Pancreas (tissue), 10 donors: ENCODE data around the gene PTH2. TPM values are rescaled to one million over a fixed set of nuclear protein-coding genes. Genes with fewer than 3 reads are reported as not detected.

Experiments used
- ATAC-seq, 4 donors: fragments of 200-7000 bp; cut with Tn5 transposase; one replicate each; pipeline versions ENCODE4 v1.8.0 to v1.9.1; 2020; ENCODE audit warnings: mild to moderate bottlenecking in 4 of 4, moderate library complexity in 4 of 4
- DNase-seq, 6 donors: peaks; one replicate each; pipeline ENCODE4 v3.0.0-alpha.2; 2020
- FAIRE-seq: peaks from 2 replicates; lab custom pipeline; 2012; peaks lifted over from hg19 to GRCh38; lab: Jason Lieb, UNC
- H3K27ac ChIP-seq, 4 donors: fragments of 200-600 bp; sonication (generic); 1 replicate in 3 of 4; 2 replicates in 1 of 4; pipeline versions ENCODE4 v1.5.0 to v1.8.0; 2020
- H3K27me3 ChIP-seq, 4 donors: fragments of 200-600 bp; one replicate each; pipeline ENCODE4 v1.8.0; 2021
- H3K36me3 ChIP-seq, 3 donors: fragments of 200-600 bp; sonication (generic) in 1 of 3; one replicate each; pipeline versions ENCODE4 v1.5.0 to v1.8.0; 2020 to 2021
- H3K4me1 ChIP-seq, 3 donors: fragments of 200-600 bp; one replicate each; pipeline ENCODE4 v1.8.0; 2021
- H3K4me3 ChIP-seq, 4 donors: fragments of 200-600 bp; sonication (generic) in 2 of 4; one replicate each; pipeline versions ENCODE4 v1.5.0 to v1.8.0; 2020 to 2021
- H3K9me3 ChIP-seq, 4 donors: fragments of 200-600 bp; one replicate each; pipeline ENCODE4 v1.8.0; 2021
- WGBS, 2 donors: extraction: QIAGEN DNeasy Blood & Tissue Kit; methylation state at CpG; one replicate each; pipeline ENCODE4 v1.1.7; 2013; 5-methylcytosine and 5-hydroxymethylcytosine counted together
- intact Hi-C, 3 donors: fragments of 100-400 bp; cut with DNase I; formaldehyde crosslinking; loops; one replicate each; pipeline versions ENCODE4 v1.11.1 to v1.14.2; 2022
- polyA plus RNA-seq, 2 donors: library from polyadenylated mRNA; stranded (reverse); fragments of 200-250 nt; gene quantifications; one replicate each; pipeline ENCODE4 v1.2.3, GENCODE V29; 2013
- total RNA-seq, 6 donors: library from RNA; stranded (reverse); fragmentation: NEBNext Ultra II Directional in 4 of 6; extraction: Animal tissue kit (Norgen Biotek cat#: 25700) in 4 of 6; gene quantifications; one replicate each; pipeline versions ENCODE4 v1.2.1 to v1.2.4, GENCODE V29; 2021 to 2023
- TF ChIP-seq, protein P1 (sequence below), 4 donors: fragments of 200-600 bp; sonication (generic) in 3 of 4; IDR thresholded peaks; one replicate each; pipeline versions ENCODE4 v1.5.0 to v1.8.0; 2021; ENCODE audit warnings: antibody characterized with exemption in 4 of 4
- donor health status: healthy with polysubstance abuse.
- donor health status: DM: no; HTN: no; CAD: no; lungs with moderate emphysema.
- donor health status: DM: no; HTN: no; CAD: no.
- donor health status: control.
- donor health status: control.
- donor health status: Bipolar disorder and iron deficiency.
- donor health status: DM: yes; HTN: yes; CAD: no.
- donor health status: DM: no; HTN: no; CAD: no.
- donor health status: DM: no; HTN: no; CAD: no.
- donor health status: DM: yes; HTN: yes; CAD: no.

PTH2 gene
- total and polyA plus RNA-seq, 8 donors: not detected

DNA sequence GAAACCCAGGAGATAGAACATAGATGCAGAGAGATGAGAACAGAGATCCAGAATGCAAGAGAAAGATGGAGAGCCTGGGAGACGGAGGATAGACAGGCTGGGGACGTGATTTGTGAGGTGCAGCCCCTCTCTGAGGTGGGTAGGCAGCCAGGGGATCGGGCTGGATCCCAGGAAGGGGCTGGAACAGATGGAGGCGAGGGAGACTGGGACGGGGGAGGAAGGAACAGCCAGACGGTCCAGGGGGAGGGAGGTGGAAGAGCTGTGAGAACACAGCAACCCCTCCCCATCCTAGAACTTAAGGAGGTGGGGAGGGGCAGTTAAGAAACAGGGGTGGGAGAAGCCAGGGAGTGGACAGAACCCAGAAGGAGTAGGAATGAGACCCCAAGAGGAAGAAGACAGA, 15.0 kb upstream of the PTH2 start:
- FAIRE-seq (no peak), ATAC-seq (no peak), DNase-seq (no peak)
- Histone ChIP-seq H3K4me1 (no peaks in the 10 kb centered on the region), H3K4me3 (no peak overlapping the region), H3K27ac (no peak overlapping the region), H3K36me3 (no peaks in the 10 kb centered on the region), H3K27me3 (peaks cover 0 to 14% (median 0%) of the 10 kb centered on the region in 4 donors), H3K9me3 (no peaks in the 10 kb centered on the region)
- 12 to 14% methylated on average over 5 to 6 of the region's 6 CpGs for WGBS, 2 donors
- TF ChIP-seq, protein P1, sequence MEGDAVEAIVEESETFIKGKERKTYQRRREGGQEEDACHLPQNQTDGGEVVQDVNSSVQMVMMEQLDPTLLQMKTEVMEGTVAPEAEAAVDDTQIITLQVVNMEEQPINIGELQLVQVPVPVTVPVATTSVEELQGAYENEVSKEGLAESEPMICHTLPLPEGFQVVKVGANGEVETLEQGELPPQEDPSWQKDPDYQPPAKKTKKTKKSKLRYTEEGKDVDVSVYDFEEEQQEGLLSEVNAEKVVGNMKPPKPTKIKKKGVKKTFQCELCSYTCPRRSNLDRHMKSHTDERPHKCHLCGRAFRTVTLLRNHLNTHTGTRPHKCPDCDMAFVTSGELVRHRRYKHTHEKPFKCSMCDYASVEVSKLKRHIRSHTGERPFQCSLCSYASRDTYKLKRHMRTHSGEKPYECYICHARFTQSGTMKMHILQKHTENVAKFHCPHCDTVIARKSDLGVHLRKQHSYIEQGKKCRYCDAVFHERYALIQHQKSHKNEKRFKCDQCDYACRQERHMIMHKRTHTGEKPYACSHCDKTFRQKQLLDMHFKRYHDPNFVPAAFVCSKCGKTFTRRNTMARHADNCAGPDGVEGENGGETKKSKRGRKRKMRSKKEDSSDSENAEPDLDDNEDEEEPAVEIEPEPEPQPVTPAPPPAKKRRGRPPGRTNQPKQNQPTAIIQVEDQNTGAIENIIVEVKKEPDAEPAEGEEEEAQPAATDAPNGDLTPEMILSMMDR (IDR thresholded peaks at IDR 0.05): no peak
- intact Hi-C loops: loop anchor here in 2 of 3 donors (5.0 kb wide), 1 partner anchor 41 kb away; no protein-coding TSS in a partner anchor

DNA sequence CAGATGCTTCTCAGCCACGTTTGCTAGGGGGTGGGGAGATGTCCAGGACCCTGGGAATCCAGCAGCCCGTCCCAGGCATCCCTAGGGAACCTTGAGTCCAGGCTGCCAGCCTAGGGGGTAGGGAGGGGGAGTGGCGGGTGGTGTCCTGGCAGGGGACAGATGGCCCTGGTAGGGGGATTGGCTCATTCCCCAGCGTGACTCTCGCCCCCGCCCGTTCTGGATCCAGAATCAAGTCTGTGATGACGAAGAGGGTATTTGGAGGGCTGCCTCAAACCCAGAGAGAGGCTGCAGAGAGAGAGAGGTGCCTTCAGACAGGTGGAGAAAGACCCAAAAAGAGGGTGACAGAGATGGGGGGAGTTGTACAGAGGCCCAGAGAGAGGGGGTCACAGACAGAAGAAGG, 14.0 kb upstream of the PTH2 start:
- intact Hi-C loops: loop anchor here in 2 of 3 donors (5.0 kb wide), 1 partner anchor 40 kb away; no protein-coding TSS in a partner anchor
- no peaks in the 10 kb centered on the region for H3K36me3 ChIP-seq
- no peaks in the 10 kb centered on the region for H3K4me1 ChIP-seq
- DNase-seq: no peak
- WGBS, 2 donors: 10 to 16% methylated on average over 8 of the region's 8 CpGs
- TF ChIP-seq, protein P1 (IDR thresholded peaks at IDR 0.05): no peak
- peaks cover 0 to 23% (median 0%) of the 10 kb centered on the region in 4 donors for H3K27me3 ChIP-seq
- no peak overlapping the region for H3K27ac ChIP-seq
- no peak overlapping the region for H3K4me3 ChIP-seq
- FAIRE-seq: no peak
- H3K9me3 ChIP-seq: no peaks in the 10 kb centered on the region
- no peak for ATAC-seq

DNA sequence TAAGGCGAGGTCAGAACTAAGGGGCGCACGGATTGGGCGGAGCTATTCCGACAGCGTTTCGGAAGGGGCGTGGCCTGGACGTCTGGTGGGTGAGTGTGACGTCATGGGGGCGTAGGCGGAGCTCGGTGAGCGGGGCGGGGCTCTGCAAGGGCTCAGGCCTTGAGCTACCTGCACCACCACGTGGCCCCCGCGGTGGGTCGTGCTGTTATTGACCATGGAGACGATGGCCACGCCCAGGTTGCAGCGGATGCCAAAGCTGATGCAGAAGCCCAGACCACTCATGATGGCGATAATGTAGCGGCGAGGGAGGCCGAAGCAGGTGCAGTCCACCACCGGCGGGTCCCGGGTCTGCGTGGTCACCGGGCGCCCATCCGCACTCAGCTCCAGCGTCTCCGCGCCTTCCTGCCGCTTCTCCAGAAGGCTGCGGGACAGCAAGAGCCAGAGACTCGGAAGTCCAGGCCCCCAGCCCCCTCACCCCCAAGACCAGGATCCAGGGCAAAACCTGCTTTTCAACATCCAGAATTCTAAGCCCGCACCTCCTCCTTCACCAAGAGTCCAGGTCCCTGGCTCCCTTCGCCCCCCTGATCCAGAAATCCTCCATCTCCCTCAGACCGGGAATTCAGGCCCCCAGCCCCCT, 13.3 kb upstream of the PTH2 start:
- H3K27me3 ChIP-seq: peaks cover 0 to 29% (median 0%) of the 10 kb centered on the region in 4 donors

GRCh38 chr19:49435670-49436069, 12.4 kb upstream of the PTH2 start:
- intact Hi-C loops: loop anchor here in 2 of 3 donors (5.0 kb wide), 1 partner anchor 38 kb away; no protein-coding TSS in a partner anchor
- Histone ChIP-seq H3K4me3 (no peak overlapping the region), H3K36me3 (no peaks in the 10 kb centered on the region), H3K27me3 (peaks cover 0 to 36% (median 0%) of the 10 kb centered on the region in 4 donors), H3K27ac (no peak overlapping the region), H3K4me1 (no peaks in the 10 kb centered on the region), H3K9me3 (no peaks in the 10 kb centered on the region)
- 79 to 80% methylated on average over 10 of the region's 10 CpGs for WGBS, 2 donors
- DNase-seq: no peak
- no peak for FAIRE-seq
- no peak for ATAC-seq
- TF ChIP-seq, protein P1 (IDR thresholded peaks at IDR 0.05): no peak

More for the DNA sequence above, 13.3 kb upstream of the PTH2 start:
- DNase-seq (peak in 2 of 6 donors; percentile 55 to 67), FAIRE-seq (no peak), ATAC-seq (peak in 1 of 4 donors; percentile 26)
- WGBS, 2 donors: 14% methylated on average over 40 to 42 of the region's 42 CpGs
- H3K4me1 ChIP-seq: no peaks in the 10 kb centered on the region
- no peaks in the 10 kb centered on the region for H3K9me3 ChIP-seq
- TF ChIP-seq, protein P1 (IDR thresholded peaks at IDR 0.05): no peak
- intact Hi-C loops: loop anchor here in 2 of 3 donors (5.0 kb wide), 1 partner anchor 39 kb away; no protein-coding TSS in a partner anchor
- H3K4me3 ChIP-seq: no peak overlapping the region
- H3K27ac ChIP-seq: no peak overlapping the region
- no peaks in the 10 kb centered on the region for H3K36me3 ChIP-seq
